Testis (tissue), 2 donors: ENCODE data around the gene SNAP25.

Source experiments
- CTCF ChIP-seq, 3 experiments: fragments of 450-650 bp in 2 of 3; fragments of 200-600 bp in 1 of 3; sonication (generic) in 1 of 3; IDR thresholded peaks; one replicate each; pipeline ENCODE4 v1.5.1; 2016 to 2019; ENCODE audit warnings: antibody characterized with exemption in 3 of 3, mild to moderate bottlenecking in 2 of 3, moderate library complexity in 1 of 3
- POLR2A ChIP-seq: fragments of 450-650 bp; IDR thresholded peaks from one replicate; pipeline ENCODE4 v1.6.1; 2017; ENCODE audit warnings: antibody characterized with exemption, mild to moderate bottlenecking, moderate library complexity

- TF ChIP-seq CTCF (IDR thresholded peaks at IDR 0.05) (no peak), POLR2A (no peak)
Observed at GRCh38 chr20:10323729-10324128, 105.1 kb downstream of the SNAP25 start.
